Measurements from ENCODE around the gene FIGNL2. TPM values are rescaled to one million over a fixed set of nuclear protein-coding genes. Genes with fewer than 3 reads are reported as not detected.

Gene FIGNL2
- total and polyA plus RNA-seq, 9 of the 15 experiments (the other 6 are each of a cell fraction or from before 2014, with no cell fraction given), result 0.01 TPM; not detected in 8

DNA sequence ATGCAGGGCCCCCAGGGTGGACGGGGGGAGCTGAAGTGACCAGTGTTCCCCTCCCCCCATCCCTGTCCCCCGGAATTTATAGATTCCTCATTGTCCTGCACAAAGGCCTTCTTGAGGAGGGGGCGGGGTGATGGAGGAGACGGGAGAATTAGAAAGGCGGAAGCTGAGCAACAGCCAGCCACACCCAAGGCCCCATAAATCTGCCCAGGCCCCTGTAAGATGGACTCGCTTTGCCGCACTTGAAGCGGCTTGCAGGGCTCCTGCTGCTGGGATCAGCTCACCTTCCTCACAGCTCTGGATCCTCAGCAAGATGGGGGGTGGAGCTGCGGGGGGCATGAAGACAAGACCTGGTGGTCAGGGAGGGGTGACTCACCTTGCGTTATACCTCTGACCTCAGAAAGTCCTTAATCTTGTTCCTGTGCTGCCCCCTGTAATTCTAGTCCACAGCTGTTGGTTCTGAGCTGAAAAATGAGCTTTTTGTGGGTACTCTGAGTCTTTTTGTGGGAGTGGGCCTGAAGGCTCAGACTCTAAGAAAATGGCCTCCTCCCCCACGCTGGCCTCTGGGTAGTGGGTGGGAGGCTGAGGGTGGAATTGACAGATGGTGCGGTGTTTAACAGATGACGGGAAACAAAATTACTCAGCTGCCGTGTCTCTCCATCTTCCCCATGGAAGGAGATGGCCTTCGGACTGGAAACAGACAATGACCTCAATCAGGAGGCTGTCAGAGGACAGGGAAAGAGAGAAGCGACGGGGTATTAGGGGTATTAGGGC, 23.6 kb upstream of the FIGNL2 start:
- no peak for FAIRE-seq
- H3K36me3 ChIP-seq (ENCODE audit: control insufficient read depth, insufficient read depth, low read length), result no peaks in the 10 kb centered on the region
- intact Hi-C loops (cut with micrococcal nuclease) (no loop called here), in situ Hi-C loops (cut with MboI) (loop anchor here (5.0 kb wide), 1 partner anchor 445 kb away; no protein-coding TSS in a partner anchor)
- H3K9ac ChIP-seq (ENCODE audit: insufficient read depth in 1 of 2, low read depth in 2 of 2, low read length in 2 of 2), result no peak overlapping the region
- no peaks in the 10 kb centered on the region for H3K9me1 ChIP-seq (ENCODE audit: control insufficient read depth, insufficient read depth, low read length)
- peak in 2 of 4 experiments; percentile 23 to 30 for DNase-seq (ENCODE audit: extremely low read depth in 1 of 4, low spot score in 3 of 4)
- H4K20me1 ChIP-seq (replicated peaks; ENCODE audit: control insufficient read depth, insufficient read depth, low read length), result peaks cover 6% of the 10 kb centered on the region; the same call in 1 of the 2 replicates
- H3K27ac ChIP-seq (ENCODE audit: extremely low read depth, low read depth, low read length), result no peak overlapping the region
- no peak overlapping the region for H3K4me3 ChIP-seq
- peaks cover 7 to 22% of the 10 kb centered on the region in 2 experiments; a peak in 4 of 5 replicates for H3K4me1 ChIP-seq (replicated peaks in 1 of 2; ENCODE audit: control insufficient read depth in 2 of 2, insufficient read depth in 2 of 2, low read length in 2 of 2)
- 5% methylated on average over 14 of the region's 17 CpGs for WGBS (ENCODE audit: insufficient coverage, low coverage, missing lambda C conversion rate)
- ChIA-PET CTCF (ENCODE audit: low intra/inter-chr PET ratio) (interaction anchor here (0.7 kb wide), 1 partner anchor 161 kb away, joined by 3 read pairs; no protein-coding TSS in a partner anchor), POLR2A (interaction anchor here (0.7 to 1.5 kb wide), 4 partner anchors 16 to 32 kb away, joined by 3 to 4 read pairs (median 4); partner anchors contain the start of gene ANKRD33)
- peak; percentile 60 for ATAC-seq
- no peaks in the 10 kb centered on the region for H3K9me3 ChIP-seq (replicated peaks; ENCODE audit: control insufficient read depth, insufficient read depth, low read depth, low read length)
- no TSS peak for BruUV-seq (replicated peaks)
- H3K27me3 ChIP-seq (ENCODE audit: control insufficient read depth in 2 of 2, insufficient read depth in 2 of 2, low read length in 2 of 2), result peaks cover 29 to 60% of the 10 kb centered on the region in 2 experiments
- 0 out of 2 replicates have a peak overlapping the region, but pooled peaks have one; percentile 28 for H2AFZ ChIP-seq (ENCODE audit: low read depth, low read length)
- H3K4me2 ChIP-seq (ENCODE audit: insufficient read depth, low read length), result no peak overlapping the region
- H3K79me2 ChIP-seq (ENCODE audit: control insufficient read depth, insufficient read depth, low read length), result no peaks in the 10 kb centered on the region
- TF ChIP-seq KDM5B (IDR thresholded peaks at IDR 0.05; ENCODE audit: insufficient replicate concordance, low read depth, low read length), result no peak
- peak; percentile 14; the same call in 1 of the 2 replicates for TF ChIP-seq ESRRA (IDR thresholded peaks at IDR 0.05; ENCODE audit: borderline replicate concordance, low read depth)
- no peak for TF ChIP-seq BCOR (IDR thresholded peaks at IDR 0.05)
- TF ChIP-seq ZNF76 (CRISPR knock-in tag; IDR thresholded peaks at IDR 0.05; ENCODE audit: borderline replicate concordance), result no peak
- TF ChIP-seq RFX1 (IDR thresholded peaks at IDR 0.05), result no peak
- TF ChIP-seq, protein P1, sequence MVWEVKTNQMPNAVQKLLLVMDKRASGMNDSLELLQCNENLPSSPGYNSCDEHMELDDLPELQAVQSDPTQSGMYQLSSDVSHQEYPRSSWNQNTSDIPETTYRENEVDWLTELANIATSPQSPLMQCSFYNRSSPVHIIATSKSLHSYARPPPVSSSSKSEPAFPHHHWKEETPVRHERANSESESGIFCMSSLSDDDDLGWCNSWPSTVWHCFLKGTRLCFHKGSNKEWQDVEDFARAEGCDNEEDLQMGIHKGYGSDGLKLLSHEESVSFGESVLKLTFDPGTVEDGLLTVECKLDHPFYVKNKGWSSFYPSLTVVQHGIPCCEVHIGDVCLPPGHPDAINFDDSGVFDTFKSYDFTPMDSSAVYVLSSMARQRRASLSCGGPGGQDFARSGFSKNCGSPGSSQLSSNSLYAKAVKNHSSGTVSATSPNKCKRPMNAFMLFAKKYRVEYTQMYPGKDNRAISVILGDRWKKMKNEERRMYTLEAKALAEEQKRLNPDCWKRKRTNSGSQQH (CRISPR knock-in tag; IDR thresholded peaks at IDR 0.05), result no peak
- TF ChIP-seq JUN (IDR thresholded peaks at IDR 0.05; ENCODE audit: borderline replicate concordance, low read depth, low read length), result no peak
- TF ChIP-seq JUN (CRISPR knock-in tag; IDR thresholded peaks at IDR 0.05; ENCODE audit: borderline replicate concordance), result no peak
- TF ChIP-seq, protein P2, sequence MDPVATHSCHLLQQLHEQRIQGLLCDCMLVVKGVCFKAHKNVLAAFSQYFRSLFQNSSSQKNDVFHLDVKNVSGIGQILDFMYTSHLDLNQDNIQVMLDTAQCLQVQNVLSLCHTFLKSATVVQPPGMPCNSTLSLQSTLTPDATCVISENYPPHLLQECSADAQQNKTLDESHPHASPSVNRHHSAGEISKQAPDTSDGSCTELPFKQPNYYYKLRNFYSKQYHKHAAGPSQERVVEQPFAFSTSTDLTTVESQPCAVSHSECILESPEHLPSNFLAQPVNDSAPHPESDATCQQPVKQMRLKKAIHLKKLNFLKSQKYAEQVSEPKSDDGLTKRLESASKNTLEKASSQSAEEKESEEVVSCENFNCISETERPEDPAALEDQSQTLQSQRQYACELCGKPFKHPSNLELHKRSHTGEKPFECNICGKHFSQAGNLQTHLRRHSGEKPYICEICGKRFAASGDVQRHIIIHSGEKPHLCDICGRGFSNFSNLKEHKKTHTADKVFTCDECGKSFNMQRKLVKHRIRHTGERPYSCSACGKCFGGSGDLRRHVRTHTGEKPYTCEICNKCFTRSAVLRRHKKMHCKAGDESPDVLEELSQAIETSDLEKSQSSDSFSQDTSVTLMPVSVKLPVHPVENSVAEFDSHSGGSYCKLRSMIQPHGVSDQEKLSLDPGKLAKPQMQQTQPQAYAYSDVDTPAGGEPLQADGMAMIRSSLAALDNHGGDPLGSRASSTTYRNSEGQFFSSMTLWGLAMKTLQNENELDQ (CRISPR knock-in tag; IDR thresholded peaks at IDR 0.05; ENCODE audit: borderline replicate concordance), result no peak
- no peak for TF ChIP-seq FOXJ3 (CRISPR knock-in tag; IDR thresholded peaks at IDR 0.05)
- TF ChIP-seq, protein P3, sequence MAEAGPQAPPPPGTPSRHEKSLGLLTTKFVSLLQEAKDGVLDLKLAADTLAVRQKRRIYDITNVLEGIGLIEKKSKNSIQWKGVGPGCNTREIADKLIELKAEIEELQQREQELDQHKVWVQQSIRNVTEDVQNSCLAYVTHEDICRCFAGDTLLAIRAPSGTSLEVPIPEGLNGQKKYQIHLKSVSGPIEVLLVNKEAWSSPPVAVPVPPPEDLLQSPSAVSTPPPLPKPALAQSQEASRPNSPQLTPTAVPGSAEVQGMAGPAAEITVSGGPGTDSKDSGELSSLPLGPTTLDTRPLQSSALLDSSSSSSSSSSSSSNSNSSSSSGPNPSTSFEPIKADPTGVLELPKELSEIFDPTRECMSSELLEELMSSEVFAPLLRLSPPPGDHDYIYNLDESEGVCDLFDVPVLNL (CRISPR knock-in tag; IDR thresholded peaks at IDR 0.05; ENCODE audit: low read depth), result no peak
- no peak for TF ChIP-seq BCLAF1 (IDR thresholded peaks at IDR 0.05; ENCODE audit: borderline replicate concordance in 1 of 2, control insufficient read depth in 1 of 2, low read depth in 2 of 2, low read length in 1 of 2)

Data from K562 (cell line).